Ascending aorta (tissue), 2 donors: ENCODE results near the gene CACNA1B. TPM values are rescaled to one million over a fixed set of nuclear protein-coding genes. Genes with fewer than 3 reads are reported as not detected.

Experiments
- DNase-seq, 2 donors: peaks; one replicate each; pipeline ENCODE4 v3.0.0-alpha.2; 2019; ENCODE audit warnings: low spot score in 2 of 2
- H3K27ac ChIP-seq, 2 donors: fragments of 200-600 bp; sonication (generic); one replicate each; pipeline ENCODE4 v1.5.1; 2016 to 2017; ENCODE audit warnings: mild to moderate bottlenecking in 1 of 2
- H3K27me3 ChIP-seq: fragments of 200-600 bp; sonication (generic); one replicate; pipeline ENCODE4 v1.5.1; 2017
- H3K36me3 ChIP-seq, 2 donors: fragments of 200-600 bp; sonication (generic); one replicate each; pipeline ENCODE4 v1.5.1; 2016
- H3K4me1 ChIP-seq, 2 donors: fragments of 200-600 bp; sonication (generic); one replicate each; pipeline ENCODE4 v1.5.1; 2016 to 2017; ENCODE audit warnings: mild to moderate bottlenecking in 1 of 2
- H3K4me3 ChIP-seq, 2 donors: fragments of 200-600 bp; sonication (generic); one replicate each; pipeline ENCODE4 v1.5.1; 2016 to 2017; ENCODE audit warnings: mild to moderate bottlenecking in 1 of 2
- H3K9me3 ChIP-seq, 2 donors: fragments of 200-600 bp; sonication (generic); one replicate each; pipeline ENCODE4 v1.5.1; 2016
- intact Hi-C: fragments of 100-400 bp; cut with DNase I; formaldehyde crosslinking; loops from one replicate; pipeline ENCODE4 v1.15.1; 2023
- total RNA-seq: library from RNA; depleted of rRNA; stranded (reverse); fragments of >200 nt; gene quantifications from one replicate; pipeline ENCODE4 v1.1.0, GENCODE V29; 2016
- TF ChIP-seq, protein P1 (sequence below), 3 experiments: fragments of 200-600 bp in 2 of 3; fragments of 450-650 bp in 1 of 3; sonication (generic) in 2 of 3; IDR thresholded peaks; one replicate each; pipeline ENCODE4 v1.5.1; 2016 to 2019; ENCODE audit warnings: antibody characterized with exemption in 3 of 3, mild to moderate bottlenecking in 1 of 3, moderate library complexity in 1 of 3

CACNA1B gene
- total RNA-seq, 1 donor from 2014 or later, result not detected

- Histone ChIP-seq H3K27me3 (no peaks in the 10 kb centered on the region), H3K36me3 (no peaks in the 10 kb centered on the region), H3K4me1 (no peaks in the 10 kb centered on the region), H3K9me3 (no peaks in the 10 kb centered on the region), H3K27ac (no peak overlapping the region), H3K4me3 (no peak overlapping the region)
- TF ChIP-seq, protein P1, sequence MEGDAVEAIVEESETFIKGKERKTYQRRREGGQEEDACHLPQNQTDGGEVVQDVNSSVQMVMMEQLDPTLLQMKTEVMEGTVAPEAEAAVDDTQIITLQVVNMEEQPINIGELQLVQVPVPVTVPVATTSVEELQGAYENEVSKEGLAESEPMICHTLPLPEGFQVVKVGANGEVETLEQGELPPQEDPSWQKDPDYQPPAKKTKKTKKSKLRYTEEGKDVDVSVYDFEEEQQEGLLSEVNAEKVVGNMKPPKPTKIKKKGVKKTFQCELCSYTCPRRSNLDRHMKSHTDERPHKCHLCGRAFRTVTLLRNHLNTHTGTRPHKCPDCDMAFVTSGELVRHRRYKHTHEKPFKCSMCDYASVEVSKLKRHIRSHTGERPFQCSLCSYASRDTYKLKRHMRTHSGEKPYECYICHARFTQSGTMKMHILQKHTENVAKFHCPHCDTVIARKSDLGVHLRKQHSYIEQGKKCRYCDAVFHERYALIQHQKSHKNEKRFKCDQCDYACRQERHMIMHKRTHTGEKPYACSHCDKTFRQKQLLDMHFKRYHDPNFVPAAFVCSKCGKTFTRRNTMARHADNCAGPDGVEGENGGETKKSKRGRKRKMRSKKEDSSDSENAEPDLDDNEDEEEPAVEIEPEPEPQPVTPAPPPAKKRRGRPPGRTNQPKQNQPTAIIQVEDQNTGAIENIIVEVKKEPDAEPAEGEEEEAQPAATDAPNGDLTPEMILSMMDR (IDR thresholded peaks at IDR 0.05), result no peak
- no peak for DNase-seq
- intact Hi-C loops, result no loop called here
Measured at GRCh38 chr9:137945581-137945980, 68.0 kb downstream of the CACNA1B start.

GRCh38 chr9:137946993-137947392 is 69.4 kb downstream of the CACNA1B start:
- H3K27me3 ChIP-seq, result no peaks in the 10 kb centered on the region
- H3K36me3 ChIP-seq, result no peaks in the 10 kb centered on the region
- no peak overlapping the region for H3K27ac ChIP-seq
- no peaks in the 10 kb centered on the region for H3K9me3 ChIP-seq
- no peaks in the 10 kb centered on the region for H3K4me1 ChIP-seq
- intact Hi-C loops, result no loop called here
- TF ChIP-seq, protein P1 (IDR thresholded peaks at IDR 0.05), result no peak
- no peak for DNase-seq
- no peak overlapping the region for H3K4me3 ChIP-seq

- Histone ChIP-seq H3K9me3 (no peaks in the 10 kb centered on the region), H3K36me3 (no peaks in the 10 kb centered on the region), H3K4me1 (no peaks in the 10 kb centered on the region), H3K27me3 (no peaks in the 10 kb centered on the region), H3K27ac (no peak overlapping the region), H3K4me3 (no peak overlapping the region)
- intact Hi-C loops, result no loop called here
- TF ChIP-seq, protein P1 (IDR thresholded peaks at IDR 0.05), result no peak
- no peak for DNase-seq
Measured at GRCh38 chr9:137948642-137949041, 71.1 kb downstream of the CACNA1B start.

DNA sequence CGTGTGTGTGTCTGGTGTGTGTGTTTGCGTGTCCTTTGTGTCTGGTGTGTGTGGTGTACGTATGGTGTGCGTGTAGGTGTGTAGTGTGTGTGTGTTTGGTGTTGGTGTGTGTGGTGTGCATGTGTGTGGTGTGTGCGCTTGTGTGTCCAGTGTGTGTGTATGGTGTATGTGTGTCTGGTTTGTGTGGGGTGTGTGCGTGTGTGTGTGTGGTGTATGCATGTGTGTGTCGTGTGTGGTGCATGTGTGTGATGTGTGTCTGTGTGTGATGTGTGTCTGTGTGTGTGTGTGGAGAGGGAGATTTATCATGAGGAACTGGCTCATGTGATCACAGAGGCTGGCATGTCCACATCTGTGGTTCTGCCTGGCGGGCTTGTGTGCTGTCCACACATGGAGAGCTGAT is 71.7 kb downstream of the CACNA1B start:
- H3K27me3 ChIP-seq, result no peaks in the 10 kb centered on the region
- no peaks in the 10 kb centered on the region for H3K36me3 ChIP-seq
- H3K4me3 ChIP-seq, result no peak overlapping the region
- DNase-seq, result no peak
- H3K9me3 ChIP-seq, result no peaks in the 10 kb centered on the region
- H3K4me1 ChIP-seq, result no peaks in the 10 kb centered on the region
- intact Hi-C loops, result no loop called here
- H3K27ac ChIP-seq, result no peak overlapping the region
- TF ChIP-seq, protein P1 (IDR thresholded peaks at IDR 0.05), result no peak

GRCh38 chr9:137951107-137951506 is 73.5 kb downstream of the CACNA1B start:
- Histone ChIP-seq H3K36me3 (no peaks in the 10 kb centered on the region), H3K9me3 (no peaks in the 10 kb centered on the region), H3K27ac (no peak overlapping the region), H3K4me3 (no peak overlapping the region), H3K27me3 (no peaks in the 10 kb centered on the region), H3K4me1 (no peaks in the 10 kb centered on the region)
- DNase-seq, result no peak
- intact Hi-C loops, result no loop called here
- TF ChIP-seq, protein P1 (IDR thresholded peaks at IDR 0.05), result no peak
